ENCODE measurements around the gene RTN4.

- TF ChIP-seq CTCF (conservative IDR thresholded peaks at IDR 0.05; ENCODE audit: low read depth in 2 of 2) (no peak), POLR2AphosphoS5 (IDR thresholded peaks at IDR 0.05; ENCODE audit: low read depth) (no peak), EZH2phosphoT487 (IDR thresholded peaks at IDR 0.05; ENCODE audit: unreplicated experiment) (no peak), ZNF331 (CRISPR knock-in tag; IDR thresholded peaks at IDR 0.05; ENCODE audit: low read depth) (no peak), REST (IDR thresholded peaks at IDR 0.05; ENCODE audit: unreplicated experiment) (no peak), EZH2 (IDR thresholded peaks at IDR 0.05; ENCODE audit: low read depth, unreplicated experiment) (no peak), JUNB (IDR thresholded peaks at IDR 0.05; ENCODE audit: unreplicated experiment) (no peak), ETS1 (IDR thresholded peaks at IDR 0.05) (no peak), CREB1 (CRISPR knock-in tag; IDR thresholded peaks at IDR 0.05; ENCODE audit: low read depth) (no peak), ZNF114 (CRISPR knock-in tag; IDR thresholded peaks at IDR 0.05) (no peak), NANOG (IDR thresholded peaks at IDR 0.05; ENCODE audit: borderline replicate concordance) (no peak)
Measured at GRCh38 chr2:55080204-55080738, 30.0 kb upstream of the RTN4 start.

Measured in GM23338 (cell line).